Measurements from ENCODE around the gene ADAMTS17.

DNA sequence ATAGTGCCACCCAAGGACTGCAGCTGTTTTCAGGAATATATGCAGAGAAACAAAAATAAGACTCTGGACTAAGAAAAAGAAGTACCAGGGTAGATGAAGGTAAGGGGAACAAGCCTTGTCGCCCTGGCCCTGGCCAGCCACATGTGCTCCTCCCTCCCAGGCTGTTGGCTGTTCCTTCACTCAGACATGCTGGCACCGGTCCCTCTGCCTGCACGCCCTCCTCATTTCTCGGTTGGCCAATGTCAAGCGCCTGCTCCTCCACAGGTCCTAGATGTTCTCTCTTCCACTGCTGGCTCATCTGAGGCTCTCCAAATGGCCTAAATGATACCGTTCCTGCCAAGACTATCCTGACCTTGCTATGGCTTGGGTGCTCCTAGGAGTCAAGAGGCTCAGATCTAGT, 320.1 kb downstream of the ADAMTS17 start:
- TF ChIP-seq POLR2A (IDR thresholded peaks at IDR 0.05) (no peak), CTCF (IDR thresholded peaks at IDR 0.05) (no peak)

Data from heart left ventricle (tissue), 13 donors.